D721Med (cell line): Measurements from ENCODE around the gene KIAA1755.

Source experiments
- DNase-seq: peaks from one replicate; pipeline ENCODE4 v3.0.0; 2011; ENCODE audit warnings: low spot score; ENCODE audit not compliant: insufficient read length
- FAIRE-seq: peaks from 2 replicates; lab custom pipeline; 2011; peaks lifted over from hg19 to GRCh38; lab: Jason Lieb, UNC
- TF ChIP-seq, protein P1 (sequence below): IDR thresholded peaks from 2 replicates; pipeline ENCODE4 v1.5.1; 2012; ENCODE audit warnings: mild to moderate bottlenecking, control low read depth; ENCODE audit not compliant: insufficient read depth; ENCODE audit errors: missing control alignments

The KIAA1755 gene

GRCh38 chr20:38212806-38213606 is 47.5 kb downstream of the KIAA1755 start:
- no peak for FAIRE-seq
- TF ChIP-seq, protein P1, sequence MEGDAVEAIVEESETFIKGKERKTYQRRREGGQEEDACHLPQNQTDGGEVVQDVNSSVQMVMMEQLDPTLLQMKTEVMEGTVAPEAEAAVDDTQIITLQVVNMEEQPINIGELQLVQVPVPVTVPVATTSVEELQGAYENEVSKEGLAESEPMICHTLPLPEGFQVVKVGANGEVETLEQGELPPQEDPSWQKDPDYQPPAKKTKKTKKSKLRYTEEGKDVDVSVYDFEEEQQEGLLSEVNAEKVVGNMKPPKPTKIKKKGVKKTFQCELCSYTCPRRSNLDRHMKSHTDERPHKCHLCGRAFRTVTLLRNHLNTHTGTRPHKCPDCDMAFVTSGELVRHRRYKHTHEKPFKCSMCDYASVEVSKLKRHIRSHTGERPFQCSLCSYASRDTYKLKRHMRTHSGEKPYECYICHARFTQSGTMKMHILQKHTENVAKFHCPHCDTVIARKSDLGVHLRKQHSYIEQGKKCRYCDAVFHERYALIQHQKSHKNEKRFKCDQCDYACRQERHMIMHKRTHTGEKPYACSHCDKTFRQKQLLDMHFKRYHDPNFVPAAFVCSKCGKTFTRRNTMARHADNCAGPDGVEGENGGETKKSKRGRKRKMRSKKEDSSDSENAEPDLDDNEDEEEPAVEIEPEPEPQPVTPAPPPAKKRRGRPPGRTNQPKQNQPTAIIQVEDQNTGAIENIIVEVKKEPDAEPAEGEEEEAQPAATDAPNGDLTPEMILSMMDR: no peak
- no peak for DNase-seq

- DNase-seq (no peak), FAIRE-seq (no peak)
- TF ChIP-seq, protein P1: no peak
Measured at GRCh38 chr20:38211200-38212097, 49.1 kb downstream of the KIAA1755 start.

GRCh38 chr20:38210741-38211140 is 49.8 kb downstream of the KIAA1755 start:
- no peak for DNase-seq
- TF ChIP-seq, protein P1: no peak
- no peak for FAIRE-seq

GRCh38 chr20:38209736-38210405 is 50.7 kb downstream of the KIAA1755 start:
- TF ChIP-seq, protein P1: no peak
- no peak for FAIRE-seq

GRCh38 chr20:38209054-38209675 is 51.4 kb downstream of the KIAA1755 start:
- TF ChIP-seq, protein P1: no peak
- FAIRE-seq: no peak
- DNase-seq: no peak

More at GRCh38 chr20:38209736-38210405, 50.7 kb downstream of the KIAA1755 start:
- no peak for DNase-seq

DNA sequence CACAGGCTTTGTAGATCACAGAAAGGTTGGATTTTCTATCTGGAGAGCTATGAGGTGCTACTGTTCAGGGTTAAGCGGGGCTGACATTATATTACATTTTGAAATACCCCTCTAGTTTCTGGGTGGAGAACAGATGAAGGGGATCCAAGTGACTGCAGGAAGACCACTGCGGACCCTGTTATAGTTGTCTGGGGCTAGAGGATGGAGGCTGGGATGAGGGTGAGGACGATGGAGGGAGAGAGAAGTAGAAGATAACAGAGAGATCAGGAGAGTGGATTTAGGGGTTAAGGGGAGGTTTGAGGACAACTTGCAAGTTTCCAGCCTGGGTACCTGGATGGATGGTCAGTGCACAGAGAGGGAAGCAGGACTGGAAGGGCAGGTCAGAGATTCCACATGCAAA is 52.0 kb downstream of the KIAA1755 start:
- DNase-seq (no peak), FAIRE-seq (no peak)
- TF ChIP-seq, protein P1: no peak
